ENCODE data around the gene PNPLA6. TPM values are rescaled to one million over a fixed set of nuclear protein-coding genes. Genes with fewer than 3 reads are reported as not detected.
A peak's percentile ranks its signal among the peaks of the same experiment; 100 is the strongest.

The PNPLA6 gene
- total RNA-seq, 1 experiment from 2014 or later: 217 TPM

GRCh38 chr19:7504684-7505083 is 30.8 kb upstream of the PNPLA6 start:
- no TSS peak for BruUV-seq (replicated peaks)
- ATAC-seq (no peak), DNase-seq (no peak)
- Histone ChIP-seq H3K9ac (ENCODE audit: low read length) (no peak overlapping the region), H4K20me1 (ENCODE audit: low read length) (no peaks in the 10 kb centered on the region), H3K27me3 (ENCODE audit: low read length) (no peaks in the 10 kb centered on the region), H3F3A (ENCODE audit: low read length, unreplicated experiment) (no peaks in the 10 kb centered on the region), H3K9me2 (replicated peaks; ENCODE audit: low read length) (no peaks in the 10 kb centered on the region), H3K9me3 (ENCODE audit: low read length) (no peaks in the 10 kb centered on the region), H3K4me3 (ENCODE audit: low read length) (no peak overlapping the region), H3K36me3 (ENCODE audit: low read depth, low read length) (no peaks in the 10 kb centered on the region), H3K79me2 (ENCODE audit: low read length) (no peaks in the 10 kb centered on the region), H3K27ac (ENCODE audit: low read length) (no peak overlapping the region), H2AFZ (ENCODE audit: low read length) (no peak overlapping the region), H3K4me2 (ENCODE audit: low read length) (peak overlapping the region; percentile 95; the same call in 1 of the 2 replicates), H3K4me1 (ENCODE audit: insufficient read depth, low read length) (peaks cover 23% of the 10 kb centered on the region)
- POLR2A ChIA-PET (ENCODE audit: unreplicated experiment): no interaction called here
- intact Hi-C loops (cut with micrococcal nuclease): loop anchor here (10.0 kb wide), 1 partner anchor 110 kb away; no protein-coding TSS in a partner anchor
- TF ChIP-seq EZH2phosphoT487 (IDR thresholded peaks at IDR 0.05; ENCODE audit: borderline replicate concordance, low read length) (no peak), EZH2 (IDR thresholded peaks at IDR 0.05; ENCODE audit: low read length, unreplicated experiment) (no peak)
- TF ChIP-seq, protein P1, sequence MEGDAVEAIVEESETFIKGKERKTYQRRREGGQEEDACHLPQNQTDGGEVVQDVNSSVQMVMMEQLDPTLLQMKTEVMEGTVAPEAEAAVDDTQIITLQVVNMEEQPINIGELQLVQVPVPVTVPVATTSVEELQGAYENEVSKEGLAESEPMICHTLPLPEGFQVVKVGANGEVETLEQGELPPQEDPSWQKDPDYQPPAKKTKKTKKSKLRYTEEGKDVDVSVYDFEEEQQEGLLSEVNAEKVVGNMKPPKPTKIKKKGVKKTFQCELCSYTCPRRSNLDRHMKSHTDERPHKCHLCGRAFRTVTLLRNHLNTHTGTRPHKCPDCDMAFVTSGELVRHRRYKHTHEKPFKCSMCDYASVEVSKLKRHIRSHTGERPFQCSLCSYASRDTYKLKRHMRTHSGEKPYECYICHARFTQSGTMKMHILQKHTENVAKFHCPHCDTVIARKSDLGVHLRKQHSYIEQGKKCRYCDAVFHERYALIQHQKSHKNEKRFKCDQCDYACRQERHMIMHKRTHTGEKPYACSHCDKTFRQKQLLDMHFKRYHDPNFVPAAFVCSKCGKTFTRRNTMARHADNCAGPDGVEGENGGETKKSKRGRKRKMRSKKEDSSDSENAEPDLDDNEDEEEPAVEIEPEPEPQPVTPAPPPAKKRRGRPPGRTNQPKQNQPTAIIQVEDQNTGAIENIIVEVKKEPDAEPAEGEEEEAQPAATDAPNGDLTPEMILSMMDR (conservative IDR thresholded peaks at IDR 0.05; ENCODE audit: low read depth, low read length): no peak
- CTCF ChIA-PET: no interaction called here

- BruUV-seq (replicated peaks): no TSS peak
- DNase-seq: peak; percentile 46
- ChIA-PET CTCF (no interaction called here), POLR2A (ENCODE audit: unreplicated experiment) (interaction anchor here (0.6 kb wide), 1 partner anchor 589 kb away, joined by 9 read pairs; no protein-coding TSS in a partner anchor)
- no peak for TF ChIP-seq EZH2phosphoT487 (IDR thresholded peaks at IDR 0.05; ENCODE audit: borderline replicate concordance, low read length)
- no peak for TF ChIP-seq EZH2 (IDR thresholded peaks at IDR 0.05; ENCODE audit: low read length, unreplicated experiment)
- TF ChIP-seq, protein P1 (conservative IDR thresholded peaks at IDR 0.05; ENCODE audit: low read depth, low read length): no peak
- ATAC-seq: no peak
- peak overlapping the region; percentile 95 for H3K4me2 ChIP-seq (ENCODE audit: low read length)
- no peaks in the 10 kb centered on the region for H3K9me3 ChIP-seq (ENCODE audit: low read length)
- H3K36me3 ChIP-seq (ENCODE audit: low read depth, low read length): no peaks in the 10 kb centered on the region
- H3K9me2 ChIP-seq (replicated peaks; ENCODE audit: low read length): no peaks in the 10 kb centered on the region
- no peaks in the 10 kb centered on the region for H4K20me1 ChIP-seq (ENCODE audit: low read length)
- peak overlapping the region; percentile 39 for H3K9ac ChIP-seq (ENCODE audit: low read length)
- H3K27ac ChIP-seq (ENCODE audit: low read length): no peak overlapping the region
- H3K79me2 ChIP-seq (ENCODE audit: low read length): no peaks in the 10 kb centered on the region
- peak overlapping the region; percentile 91 for H2AFZ ChIP-seq (ENCODE audit: low read length)
- H3F3A ChIP-seq (ENCODE audit: low read length, unreplicated experiment): no peaks in the 10 kb centered on the region
- peaks cover 23% of the 10 kb centered on the region for H3K4me1 ChIP-seq (ENCODE audit: insufficient read depth, low read length)
- intact Hi-C loops (cut with micrococcal nuclease): loop anchor here (10.0 kb wide), 1 partner anchor 110 kb away; no protein-coding TSS in a partner anchor
- peak overlapping the region; percentile 74 for H3K4me3 ChIP-seq (ENCODE audit: low read length)
- no peaks in the 10 kb centered on the region for H3K27me3 ChIP-seq (ENCODE audit: low read length)
Measured at GRCh38 chr19:7505288-7505681, 30.2 kb upstream of the PNPLA6 start.

- H3K9me3 ChIP-seq (ENCODE audit: low read length): no peaks in the 10 kb centered on the region
- H3K36me3 ChIP-seq (ENCODE audit: low read depth, low read length): no peaks in the 10 kb centered on the region
- no peak for TF ChIP-seq EZH2 (IDR thresholded peaks at IDR 0.05; ENCODE audit: low read length, unreplicated experiment)
- intact Hi-C loops (cut with micrococcal nuclease): loop anchor here (10.0 kb wide), 1 partner anchor 111 kb away; no protein-coding TSS in a partner anchor
- peaks cover 20% of the 10 kb centered on the region for H3K4me1 ChIP-seq (ENCODE audit: insufficient read depth, low read length)
- no peaks in the 10 kb centered on the region for H4K20me1 ChIP-seq (ENCODE audit: low read length)
- ChIA-PET POLR2A (ENCODE audit: unreplicated experiment) (interaction anchor here (0.6 to 0.8 kb wide), 4 partner anchors 23 to 589 kb away, joined by 3 to 9 read pairs (median 6); no protein-coding TSS in a partner anchor), CTCF (interaction anchor here (0.5 to 1.0 kb wide), 3 partner anchors 100 to 423 kb away, joined by 3 to 4 read pairs (median 3); no protein-coding TSS in a partner anchor)
- peak overlapping the region; percentile 74 for H3K4me3 ChIP-seq (ENCODE audit: low read length)
- no peaks in the 10 kb centered on the region for H3F3A ChIP-seq (ENCODE audit: low read length, unreplicated experiment)
- H3K79me2 ChIP-seq (ENCODE audit: low read length): no peaks in the 10 kb centered on the region
- ATAC-seq: peak; percentile 0
- H3K27ac ChIP-seq (ENCODE audit: low read length): no peak overlapping the region
- no peak for DNase-seq
- no peaks in the 10 kb centered on the region for H3K9me2 ChIP-seq (replicated peaks; ENCODE audit: low read length)
- H2AFZ ChIP-seq (ENCODE audit: low read length): peak overlapping the region; percentile 91
- H3K9ac ChIP-seq (ENCODE audit: low read length): peak overlapping the region; percentile 39
- TSS peak; percentile 92 for BruUV-seq (replicated peaks)
- H3K27me3 ChIP-seq (ENCODE audit: low read length): no peaks in the 10 kb centered on the region
- peak overlapping the region; percentile 95 for H3K4me2 ChIP-seq (ENCODE audit: low read length)
Measured at GRCh38 chr19:7505682-7506384, 29.7 kb upstream of the PNPLA6 start.
